ENCODE measurements around the gene NPAS3.

The NPAS3 gene

GRCh38 chr14:33564774-33565630 lies 626.3 kb downstream of the NPAS3 start:
- Mint-ChIP-seq H3K36me3 (ENCODE audit: low read depth) (no peaks in the 10 kb centered on the region), H3K27me3 (ENCODE audit: low read depth) (no peaks in the 10 kb centered on the region), H3K9me3 (no peaks in the 10 kb centered on the region), H3K27ac (peak overlapping the region in 1 of 3 experiments; percentile 69), H3K4me3 (no peak overlapping the region), H3K4me1 (peaks cover 78% of the 10 kb centered on the region)
- no peak for TF ChIP-seq CTCF (IDR thresholded peaks at IDR 0.05; ENCODE audit: unreplicated experiment in 3 of 3)

GRCh38 chr14:33566082-33566481 lies 627.4 kb downstream of the NPAS3 start:
- no peak overlapping the region for H3K4me3 Mint-ChIP-seq
- H3K27ac Mint-ChIP-seq = no peak overlapping the region
- H3K9me3 Mint-ChIP-seq = no peaks in the 10 kb centered on the region
- no peaks in the 10 kb centered on the region for H3K36me3 Mint-ChIP-seq (ENCODE audit: low read depth)
- no peak for TF ChIP-seq CTCF (IDR thresholded peaks at IDR 0.05; ENCODE audit: unreplicated experiment in 3 of 3)
- H3K4me1 Mint-ChIP-seq = peaks cover 78% of the 10 kb centered on the region
- no peaks in the 10 kb centered on the region for H3K27me3 Mint-ChIP-seq (ENCODE audit: low read depth)

GRCh38 chr14:33567023-33567728 lies 628.5 kb downstream of the NPAS3 start:
- Mint-ChIP-seq H3K4me3 (no peak overlapping the region), H3K4me1 (peaks cover 74% of the 10 kb centered on the region), H3K9me3 (no peaks in the 10 kb centered on the region), H3K27me3 (ENCODE audit: low read depth) (no peaks in the 10 kb centered on the region), H3K36me3 (ENCODE audit: low read depth) (no peaks in the 10 kb centered on the region), H3K27ac (peak overlapping the region in 2 of 3 experiments; percentile 40 to 47)
- no peak for TF ChIP-seq CTCF (IDR thresholded peaks at IDR 0.05; ENCODE audit: unreplicated experiment in 3 of 3)

- H3K9me3 Mint-ChIP-seq = no peaks in the 10 kb centered on the region
- H3K4me1 Mint-ChIP-seq = peaks cover 70% of the 10 kb centered on the region
- no peaks in the 10 kb centered on the region for H3K27me3 Mint-ChIP-seq (ENCODE audit: low read depth)
- H3K27ac Mint-ChIP-seq = peak overlapping the region in 2 of 3 experiments; percentile 40 to 47
- H3K36me3 Mint-ChIP-seq (ENCODE audit: low read depth) = no peaks in the 10 kb centered on the region
- no peak for TF ChIP-seq CTCF (IDR thresholded peaks at IDR 0.05; ENCODE audit: unreplicated experiment in 3 of 3)
- no peak overlapping the region for H3K4me3 Mint-ChIP-seq
These were observed 629.1 kb downstream of the NPAS3 start for GRCh38 chr14:33567731-33568130.

- TF ChIP-seq CTCF (IDR thresholded peaks at IDR 0.05; ENCODE audit: unreplicated experiment in 3 of 3) = no peak
- H3K36me3 Mint-ChIP-seq (ENCODE audit: low read depth) = no peaks in the 10 kb centered on the region
- no peak overlapping the region for H3K4me3 Mint-ChIP-seq
- H3K27ac Mint-ChIP-seq = peak overlapping the region in 1 of 3 experiments; percentile 53
- no peaks in the 10 kb centered on the region for H3K9me3 Mint-ChIP-seq
- no peaks in the 10 kb centered on the region for H3K27me3 Mint-ChIP-seq (ENCODE audit: low read depth)
- peaks cover 61% of the 10 kb centered on the region for H3K4me1 Mint-ChIP-seq
These were observed 630.4 kb downstream of the NPAS3 start for GRCh38 chr14:33568935-33569579.

All from nephron (organoid).